Liver (tissue), 9 donors: ENCODE data around the gene IL12RB2. TPM values are rescaled to one million over a fixed set of nuclear protein-coding genes. Genes with fewer than 3 reads are reported as not detected.

Experiments used
- DNase-seq: peaks from one replicate; pipeline ENCODE4 v3.0.0-alpha.2; 2017; ENCODE audit warnings: low spot score
- H3K27ac ChIP-seq, 2 donors: one replicate each; pipeline ENCODE4 v1.7.0; 2013; ENCODE audit warnings: inconsistent platforms in 2 of 2, low read length in 2 of 2, control low read depth in 1 of 2, low read depth in 1 of 2, mild to moderate bottlenecking in 1 of 2
- H3K27me3 ChIP-seq, 4 donors: one replicate each; pipeline versions ENCODE4 v1.6.1 to v1.7.0; 2013; ENCODE audit warnings: low read length in 3 of 4, inconsistent platforms in 1 of 4, mild to moderate bottlenecking in 1 of 4, moderate library complexity in 1 of 4; ENCODE audit not compliant: control insufficient read depth in 4 of 4, insufficient read depth in 4 of 4
- H3K36me3 ChIP-seq, 4 donors: one replicate each; pipeline versions ENCODE4 v1.6.1 to v1.7.0; 2013; ENCODE audit warnings: low read length in 3 of 4, mild to moderate bottlenecking in 3 of 4, low read depth in 1 of 4, moderate library complexity in 1 of 4; ENCODE audit not compliant: control insufficient read depth in 4 of 4, insufficient read depth in 3 of 4
- H3K4me1 ChIP-seq, 4 donors: one replicate each; pipeline versions ENCODE4 v1.6.1 to v1.7.0; 2013; ENCODE audit warnings: low read length in 3 of 4, mild to moderate bottlenecking in 3 of 4, moderate library complexity in 1 of 4; ENCODE audit not compliant: control insufficient read depth in 4 of 4, insufficient read depth in 4 of 4
- H3K4me3 ChIP-seq, 3 donors: one replicate each; pipeline versions ENCODE4 v1.6.1 to v1.7.0; 2013; ENCODE audit warnings: low read length in 3 of 3, control low read depth in 1 of 3, low read depth in 1 of 3, mild to moderate bottlenecking in 1 of 3
- H3K9ac ChIP-seq, 2 donors: one replicate each; pipeline ENCODE4 v1.7.0; 2013; ENCODE audit warnings: low read length in 2 of 2, mild to moderate bottlenecking in 2 of 2, moderate library complexity in 2 of 2, control low read depth in 1 of 2, low read depth in 1 of 2
- H3K9me3 ChIP-seq, 4 donors: one replicate each; pipeline versions ENCODE4 v1.6.1 to v1.7.0; 2013; ENCODE audit warnings: low read length in 3 of 4; ENCODE audit not compliant: control insufficient read depth in 4 of 4
- ATF3 ChIP-seq: IDR thresholded peaks from 2 replicates; pipeline ENCODE4 v1.6.1; 2016; ENCODE audit warnings: antibody characterized with exemption
- CTCF ChIP-seq: fragments of 150-350 bp; IDR thresholded peaks from 2 replicates; pipeline ENCODE4 v1.5.1; 2017; ENCODE audit warnings: improper control_type of control experiment, low read depth, low read length; ENCODE audit not compliant: missing input control
- EGR1 ChIP-seq, 2 donors: IDR thresholded peaks; 2 replicates each; pipeline ENCODE4 v1.6.1; 2016 to 2018; ENCODE audit warnings: antibody characterized with exemption in 2 of 2, low read depth in 2 of 2
- FOXA1 ChIP-seq: IDR thresholded peaks from 2 replicates; pipeline ENCODE4 v1.6.1; 2016; ENCODE audit warnings: antibody characterized with exemption
- FOXA2 ChIP-seq: IDR thresholded peaks from 2 replicates; pipeline ENCODE4 v1.6.1; 2016; ENCODE audit warnings: antibody characterized with exemption
- GABPA ChIP-seq, 2 donors: IDR thresholded peaks in 1 of 2; conservative IDR thresholded peaks in 1 of 2; 2 replicates each; pipeline ENCODE4 v1.6.1; 2016; ENCODE audit warnings: antibody characterized with exemption in 2 of 2, mild to moderate bottlenecking in 1 of 2, moderate library complexity in 1 of 2
- HNF4A ChIP-seq, 2 donors: conservative IDR thresholded peaks; 2 replicates each; pipeline ENCODE4 v1.6.1; 2016; ENCODE audit warnings: antibody characterized with exemption in 2 of 2, mild to moderate bottlenecking in 2 of 2
- JUND ChIP-seq, 2 donors: IDR thresholded peaks; 2 replicates each; pipeline ENCODE4 v1.6.1; 2016; ENCODE audit warnings: antibody characterized with exemption in 2 of 2
- MAX ChIP-seq: IDR thresholded peaks from 2 replicates; pipeline ENCODE4 v1.6.1; 2016; ENCODE audit warnings: antibody characterized with exemption
- NR2F2 ChIP-seq: IDR thresholded peaks from 2 replicates; pipeline ENCODE4 v1.6.1; 2016; ENCODE audit warnings: antibody characterized with exemption
- REST ChIP-seq: IDR thresholded peaks from 2 replicates; pipeline ENCODE4 v1.6.1; 2016; ENCODE audit warnings: antibody characterized with exemption, mild to moderate bottlenecking
- RXRA ChIP-seq, 2 donors: IDR thresholded peaks; 2 replicates each; pipeline ENCODE4 v1.6.1; 2017 to 2018; ENCODE audit warnings: antibody characterized with exemption in 2 of 2, mild to moderate bottlenecking in 1 of 2
- SP1 ChIP-seq: IDR thresholded peaks from 2 replicates; pipeline ENCODE4 v1.6.1; 2018; ENCODE audit warnings: antibody characterized with exemption, mild to moderate bottlenecking
- YY1 ChIP-seq: IDR thresholded peaks from 2 replicates; pipeline ENCODE4 v1.6.1; 2016; ENCODE audit warnings: antibody characterized with exemption, mild to moderate bottlenecking
- ZBTB33 ChIP-seq: IDR thresholded peaks from 2 replicates; pipeline ENCODE4 v1.6.1; 2016; ENCODE audit warnings: antibody characterized with exemption
- WGBS: extraction: QIAGEN DNeasy Blood & Tissue Kit; methylation state at CpG from one replicate; pipeline ENCODE4 v1.1.7; 2013; 5-methylcytosine and 5-hydroxymethylcytosine counted together
- polyA plus RNA-seq, 2 donors: library from polyadenylated mRNA; stranded (reverse) in 1 of 2; unstranded in 1 of 2; fragments of 200-250 nt in 1 of 2; fragments of >200 nt in 1 of 2; fragmentation: Nextera tagmentation in 1 of 2; extraction: Ambion mirVana in 1 of 2; gene quantifications; one replicate each; pipeline versions ENCODE4 v1.2.1 to v1.2.3, GENCODE V29; 2013 to 2015
- total RNA-seq, 2 donors: library from RNA; depleted of rRNA; stranded (reverse); fragments of >200 nt; gene quantifications; one replicate each; pipeline ENCODE4 v1.2.3, GENCODE V29; 2014
- donor health status: healthy.
- donor health status: healthy.
- donor health status: healthy.
- donor health status: healthy.
- donor health status: healthy.

The IL12RB2 gene
- total and polyA plus RNA-seq, 4 donors, result 0.06 to 1.3 (median 0.58) TPM

- Histone ChIP-seq H3K4me1 (no peaks in the 10 kb centered on the region), H3K9ac (no peak overlapping the region), H3K9me3 (no peaks in the 10 kb centered on the region), H3K27me3 (no peaks in the 10 kb centered on the region), H3K4me3 (no peak overlapping the region), H3K36me3 (no peaks in the 10 kb centered on the region), H3K27ac (no peak overlapping the region)
- DNase-seq, result no peak
- no peak for TF ChIP-seq REST
- no peak for TF ChIP-seq CTCF
- no peak for TF ChIP-seq MAX
- 96% methylated on average over 3 of the region's 3 CpGs for WGBS
Measured at GRCh38 chr1:67355745-67356424, 48.2 kb downstream of the IL12RB2 start.

- no peak for DNase-seq
- no peaks in the 10 kb centered on the region for H3K36me3 ChIP-seq
- H3K4me1 ChIP-seq, result no peaks in the 10 kb centered on the region
- H3K9me3 ChIP-seq, result no peaks in the 10 kb centered on the region
- H3K27me3 ChIP-seq, result no peaks in the 10 kb centered on the region
- WGBS, result 93% methylated on average over 1 of the region's 1 CpG
- no peak overlapping the region for H3K4me3 ChIP-seq
- TF ChIP-seq GABPA (IDR thresholded peaks at IDR 0.05 in 1 of 2, conservative IDR thresholded peaks at IDR 0.05 in 1 of 2) (no peak), ZBTB33 (no peak), YY1 (no peak), RXRA (IDR thresholded peaks at IDR 0.05) (no peak), MAX (no peak), HNF4A (conservative IDR thresholded peaks at IDR 0.05) (no peak), FOXA2 (no peak), EGR1 (IDR thresholded peaks at IDR 0.05; ENCODE audit: low read depth in 2 of 2) (no peak), JUND (IDR thresholded peaks at IDR 0.05) (no peak), SP1 (no peak), FOXA1 (no peak), ATF3 (no peak), NR2F2 (no peak), CTCF (no peak)
- no peak overlapping the region for H3K9ac ChIP-seq
- H3K27ac ChIP-seq, result no peak overlapping the region
Measured at GRCh38 chr1:67359592-67359991, 51.9 kb downstream of the IL12RB2 start.
